IPS DF 6.9 (cell line): ENCODE measurements around the gene GFY.
A peak's percentile ranks its signal among the peaks of the same experiment; 100 is the strongest.

Source experiments
- DNase-seq: peaks from one replicate; pipeline ENCODE4 v3.0.0-alpha.2; 2013; ENCODE audit warnings: low read depth, low spot score
- H3K27ac ChIP-seq: one replicate; pipeline ENCODE4 v1.5.1; 2013; ENCODE audit warnings: low read length, control low read depth
- H3K27me3 ChIP-seq: 2 replicates; pipeline ENCODE4 v1.6.1; 2013; ENCODE audit warnings: mild to moderate bottlenecking, low read length; ENCODE audit not compliant: control insufficient read depth, insufficient read depth
- H3K36me3 ChIP-seq: 2 replicates; pipeline ENCODE4 v1.6.1; 2013; ENCODE audit warnings: low read length; ENCODE audit not compliant: control insufficient read depth, insufficient read depth
- H3K4me1 ChIP-seq: 2 replicates; pipeline ENCODE4 v1.6.1; 2013; ENCODE audit warnings: low read length; ENCODE audit not compliant: control insufficient read depth, insufficient read depth
- H3K4me3 ChIP-seq: 2 replicates; pipeline ENCODE4 v1.5.1; 2013; ENCODE audit warnings: mild to moderate bottlenecking, low read length
- H3K9me3 ChIP-seq: 2 replicates; pipeline ENCODE4 v1.6.1; 2013; ENCODE audit warnings: low read length, inconsistent platforms; ENCODE audit not compliant: control insufficient read depth, insufficient read depth
- WGBS: extraction: QIAGEN DNeasy Blood & Tissue Kit; methylation state at CpG from one replicate; pipeline ENCODE4 v1.1.7; 2013; ENCODE audit warnings: mixed read lengths, missing lambda C conversion rate; ENCODE audit not compliant: insufficient read length, insufficient coverage; 5-methylcytosine and 5-hydroxymethylcytosine counted together

The GFY gene

DNA sequence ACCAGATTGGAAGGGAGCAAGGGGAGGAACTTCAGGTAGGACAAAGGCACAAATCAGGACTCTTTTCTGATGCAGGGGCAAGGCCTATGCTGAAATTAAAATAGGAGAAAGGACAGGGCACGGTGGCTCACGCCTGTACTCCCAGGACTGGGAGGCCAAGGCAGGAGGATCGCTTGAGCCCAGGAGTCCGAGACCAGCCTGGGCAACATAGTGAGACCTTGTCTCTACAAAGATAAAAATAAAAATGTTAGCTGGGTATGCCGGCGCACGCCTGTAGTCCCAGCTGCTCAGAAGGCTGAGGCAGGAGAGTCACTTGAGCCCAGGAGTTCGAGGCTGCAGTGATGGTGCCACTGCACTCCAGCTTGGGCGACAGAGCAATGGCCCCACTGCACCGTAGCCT lies 10.5 kb downstream of the GFY start:
- Histone ChIP-seq H3K9me3 (no peaks in the 10 kb centered on the region), H3K36me3 (no peaks in the 10 kb centered on the region), H3K4me3 (no peak overlapping the region), H3K4me1 (peaks cover 13% of the 10 kb centered on the region; the same call in 1 of the 2 replicates), H3K27me3 (peaks cover 25% of the 10 kb centered on the region; the same call in 1 of the 2 replicates), H3K27ac (no peak overlapping the region)
- no CpG with 5 or more reads among the region's 10 CpGs for WGBS
- no peak for DNase-seq

GRCh38 chr19:49436381-49437017 lies 11.3 kb downstream of the GFY start:
- no CpG with 5 or more reads among the region's 42 CpGs for WGBS
- peak; percentile 76 for DNase-seq
- H3K27me3 ChIP-seq = peaks cover 25% of the 10 kb centered on the region; the same call in 1 of the 2 replicates

DNA sequence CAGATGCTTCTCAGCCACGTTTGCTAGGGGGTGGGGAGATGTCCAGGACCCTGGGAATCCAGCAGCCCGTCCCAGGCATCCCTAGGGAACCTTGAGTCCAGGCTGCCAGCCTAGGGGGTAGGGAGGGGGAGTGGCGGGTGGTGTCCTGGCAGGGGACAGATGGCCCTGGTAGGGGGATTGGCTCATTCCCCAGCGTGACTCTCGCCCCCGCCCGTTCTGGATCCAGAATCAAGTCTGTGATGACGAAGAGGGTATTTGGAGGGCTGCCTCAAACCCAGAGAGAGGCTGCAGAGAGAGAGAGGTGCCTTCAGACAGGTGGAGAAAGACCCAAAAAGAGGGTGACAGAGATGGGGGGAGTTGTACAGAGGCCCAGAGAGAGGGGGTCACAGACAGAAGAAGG lies 12.0 kb downstream of the GFY start:
- H3K4me3 ChIP-seq = no peak overlapping the region
- H3K4me1 ChIP-seq = peaks cover 8% of the 10 kb centered on the region; the same call in 1 of the 2 replicates
- WGBS = no CpG with 5 or more reads among the region's 8 CpGs
- DNase-seq = no peak
- no peaks in the 10 kb centered on the region for H3K9me3 ChIP-seq
- peaks cover 25% of the 10 kb centered on the region; the same call in 1 of the 2 replicates for H3K27me3 ChIP-seq
- no peak overlapping the region for H3K27ac ChIP-seq
- no peaks in the 10 kb centered on the region for H3K36me3 ChIP-seq

More at GRCh38 chr19:49436381-49437017, 11.3 kb downstream of the GFY start:
- H3K9me3 ChIP-seq = no peaks in the 10 kb centered on the region
- peaks cover 10% of the 10 kb centered on the region; the same call in 1 of the 2 replicates for H3K4me1 ChIP-seq
- H3K36me3 ChIP-seq = no peaks in the 10 kb centered on the region
- H3K27ac ChIP-seq = no peak overlapping the region
- peak overlapping the region; percentile 5; the same call in 1 of the 2 replicates for H3K4me3 ChIP-seq

DNA sequence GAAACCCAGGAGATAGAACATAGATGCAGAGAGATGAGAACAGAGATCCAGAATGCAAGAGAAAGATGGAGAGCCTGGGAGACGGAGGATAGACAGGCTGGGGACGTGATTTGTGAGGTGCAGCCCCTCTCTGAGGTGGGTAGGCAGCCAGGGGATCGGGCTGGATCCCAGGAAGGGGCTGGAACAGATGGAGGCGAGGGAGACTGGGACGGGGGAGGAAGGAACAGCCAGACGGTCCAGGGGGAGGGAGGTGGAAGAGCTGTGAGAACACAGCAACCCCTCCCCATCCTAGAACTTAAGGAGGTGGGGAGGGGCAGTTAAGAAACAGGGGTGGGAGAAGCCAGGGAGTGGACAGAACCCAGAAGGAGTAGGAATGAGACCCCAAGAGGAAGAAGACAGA lies 13.1 kb downstream of the GFY start:
- H3K4me3 ChIP-seq = no peak overlapping the region
- no peaks in the 10 kb centered on the region for H3K36me3 ChIP-seq
- peaks cover 8% of the 10 kb centered on the region; the same call in 1 of the 2 replicates for H3K4me1 ChIP-seq
- no peak overlapping the region for H3K27ac ChIP-seq
- H3K9me3 ChIP-seq = no peaks in the 10 kb centered on the region
- DNase-seq = no peak
- peaks cover 24% of the 10 kb centered on the region; the same call in 1 of the 2 replicates for H3K27me3 ChIP-seq
- no CpG with 5 or more reads among the region's 6 CpGs for WGBS

DNA sequence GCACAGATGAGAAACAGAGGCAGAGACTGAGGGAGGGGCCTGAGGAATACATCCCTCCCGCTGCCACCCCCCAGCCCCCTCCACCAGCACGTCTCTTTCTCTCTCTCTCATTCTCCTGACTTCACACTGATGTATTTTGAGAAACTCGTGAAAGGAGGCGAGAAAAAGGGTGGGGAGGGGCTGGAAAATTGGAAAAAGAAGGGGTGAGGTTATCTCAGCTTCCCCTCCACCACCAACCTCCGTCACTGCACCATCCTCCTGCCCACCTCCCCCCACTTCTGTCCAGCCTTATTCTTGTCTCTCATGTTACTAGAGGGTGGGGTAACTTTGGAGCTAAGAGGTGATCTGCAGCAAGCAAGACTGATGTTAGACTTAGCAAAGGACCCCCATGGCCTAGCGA lies 14.6 kb downstream of the GFY start:
- no peaks in the 10 kb centered on the region for H3K36me3 ChIP-seq
- H3K4me1 ChIP-seq = peaks cover 6% of the 10 kb centered on the region; the same call in 1 of the 2 replicates
- WGBS = no CpG with 5 or more reads among the region's 6 CpGs
- no peak for DNase-seq
- H3K9me3 ChIP-seq = no peaks in the 10 kb centered on the region
- no peak overlapping the region for H3K4me3 ChIP-seq
- H3K27ac ChIP-seq = no peak overlapping the region
- peaks cover 22% of the 10 kb centered on the region; the same call in 1 of the 2 replicates for H3K27me3 ChIP-seq

DNA sequence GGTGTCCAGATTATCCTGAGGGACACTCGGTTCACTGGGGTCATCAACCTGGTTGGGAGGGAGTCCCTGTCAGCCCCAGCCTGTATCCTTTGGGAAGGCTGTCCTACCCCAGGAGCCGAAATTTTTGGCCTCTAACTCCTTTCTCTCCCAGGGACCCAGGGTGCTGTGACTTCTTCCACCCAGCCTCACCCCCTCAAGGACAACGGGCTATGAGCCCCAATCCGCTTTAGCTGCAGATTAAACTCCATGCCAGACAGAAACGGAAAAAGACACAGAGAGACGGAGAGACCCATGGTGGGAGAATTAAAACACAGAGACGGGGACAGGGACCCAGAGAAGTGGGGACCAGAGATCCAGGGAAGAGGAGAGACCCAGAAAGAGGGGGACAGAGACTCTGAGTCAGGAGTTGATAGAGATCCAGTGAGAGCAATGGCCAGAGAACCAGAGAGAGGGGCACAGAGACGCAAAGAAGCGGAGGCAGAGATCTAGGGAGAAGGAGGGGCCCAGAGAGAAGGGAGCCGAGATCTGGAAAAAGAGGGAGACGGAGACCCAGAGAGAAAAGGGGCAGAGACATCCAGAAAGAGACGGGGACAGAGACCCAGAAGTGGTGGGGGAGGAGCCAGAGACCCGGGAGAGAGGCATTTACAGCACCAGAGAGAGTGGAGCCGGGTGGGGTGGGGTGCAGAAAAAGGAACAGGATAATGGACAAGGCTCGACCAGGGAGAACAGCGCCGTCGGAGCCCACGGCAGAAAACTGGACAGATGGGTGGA lies 15.4 kb downstream of the GFY start:
- no CpG with 5 or more reads among the region's 19 CpGs for WGBS
- no peak overlapping the region for H3K27ac ChIP-seq
- H3K27me3 ChIP-seq = peaks cover 22% of the 10 kb centered on the region; the same call in 1 of the 2 replicates
- H3K9me3 ChIP-seq = no peaks in the 10 kb centered on the region
- H3K36me3 ChIP-seq = no peaks in the 10 kb centered on the region
- peak overlapping the region; percentile 18; the same call in 1 of the 2 replicates for H3K4me3 ChIP-seq
- no peak for DNase-seq
- peaks cover 6% of the 10 kb centered on the region; the same call in 1 of the 2 replicates for H3K4me1 ChIP-seq

DNA sequence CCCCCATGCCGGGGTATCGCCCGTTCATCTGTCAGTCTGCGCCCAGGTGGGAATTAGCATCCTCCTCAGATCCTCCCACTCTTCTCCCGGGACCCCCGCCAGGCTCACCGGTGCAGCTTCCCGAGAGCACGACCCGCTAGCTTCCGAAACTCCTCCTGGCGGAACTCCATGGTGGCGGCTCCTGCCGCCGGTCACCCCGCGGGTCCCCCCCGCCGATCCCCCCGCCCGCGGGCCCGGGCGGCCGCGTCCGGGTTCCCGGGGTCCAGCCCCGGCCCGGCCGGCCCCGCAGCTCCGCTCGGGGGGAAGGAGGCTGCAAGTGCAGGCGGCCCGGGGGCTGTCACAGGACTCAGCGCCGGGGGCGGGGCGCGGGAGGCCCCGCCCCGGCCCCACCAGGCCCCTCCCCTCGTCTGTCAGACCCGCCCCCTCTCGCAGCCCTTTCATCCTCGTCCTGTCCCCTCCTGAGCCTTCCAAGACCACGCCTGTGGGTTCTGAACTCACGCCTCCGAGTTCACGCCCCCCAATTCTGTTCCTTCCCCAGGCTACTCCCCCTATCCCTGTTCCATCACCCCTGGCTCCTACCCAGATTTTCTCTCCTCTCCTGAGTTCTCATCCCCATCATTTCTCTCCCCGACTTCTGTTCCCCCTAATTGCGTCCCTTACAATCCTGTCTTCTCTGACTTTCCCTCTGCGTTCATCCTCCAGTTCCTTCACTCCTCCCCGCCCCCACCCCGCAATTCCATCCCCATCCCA lies 16.2 kb downstream of the GFY start, which contains the start of gene SLC17A7:
SLC17A7 (minus strand) TSS at position 318 of the 750 bp plus-strand sequence; CDS start at position 170, 148 bp downstream.
- WGBS = no CpG with 5 or more reads among the region's 56 CpGs
- DNase-seq = no peak
- peak within 1 kb of the TSS; percentile 23; the same call in 1 of the 2 replicates for H3K4me3 ChIP-seq
- H3K9me3 ChIP-seq = no peaks in the 10 kb centered on the region
- no peak within 1 kb of the TSS for H3K27ac ChIP-seq
- H3K36me3 ChIP-seq = no peaks in the 10 kb centered on the region
- H3K4me1 ChIP-seq = peaks cover 3% of the 10 kb centered on the region; the same call in 1 of the 2 replicates
- peaks cover 22% of the 10 kb centered on the region; the same call in 1 of the 2 replicates for H3K27me3 ChIP-seq

GRCh38 chr19:49441960-49442350 lies 16.8 kb downstream of the GFY start:
- DNase-seq = no peak
- Histone ChIP-seq H3K9me3 (no peaks in the 10 kb centered on the region), H3K4me3 (peak overlapping the region; percentile 3; the same call in 1 of the 2 replicates), H3K36me3 (peaks cover 6% of the 10 kb centered on the region), H3K27ac (no peak overlapping the region), H3K4me1 (no peaks in the 10 kb centered on the region; the same call in 1 of the 2 replicates), H3K27me3 (peaks cover 22% of the 10 kb centered on the region; the same call in 1 of the 2 replicates)
- no CpG with 5 or more reads among the region's 14 CpGs for WGBS

DNA sequence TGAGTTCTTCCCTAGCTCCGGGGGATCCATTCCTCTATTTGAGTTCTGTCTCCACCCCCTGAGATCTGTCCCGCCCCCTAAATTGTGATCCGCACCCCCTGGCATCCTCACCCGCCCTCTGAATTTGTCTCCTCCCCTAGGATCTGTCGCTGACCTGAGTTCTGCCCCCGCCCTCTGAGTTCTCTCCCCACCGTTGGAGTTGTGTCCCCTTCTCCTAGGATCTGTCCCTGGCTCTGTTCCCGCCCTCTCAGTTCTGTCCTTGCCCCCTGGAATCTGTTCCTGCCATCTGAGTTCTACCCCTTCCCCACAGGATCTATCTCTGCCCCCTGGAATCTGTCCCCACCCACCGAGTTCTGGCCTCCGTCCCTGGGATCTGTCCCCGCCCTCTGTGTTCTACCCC lies 17.2 kb downstream of the GFY start:
- H3K36me3 ChIP-seq = peaks cover 7% of the 10 kb centered on the region
- no CpG with 5 or more reads among the region's 11 CpGs for WGBS
- peak overlapping the region; percentile 23; the same call in 1 of the 2 replicates for H3K4me3 ChIP-seq
- no peak overlapping the region for H3K27ac ChIP-seq
- no peaks in the 10 kb centered on the region; the same call in 1 of the 2 replicates for H3K4me1 ChIP-seq
- no peaks in the 10 kb centered on the region for H3K9me3 ChIP-seq
- no peak for DNase-seq
- H3K27me3 ChIP-seq = peaks cover 21% of the 10 kb centered on the region; the same call in 1 of the 2 replicates
